ENCODE data around the gene CTNNBL1. TPM values are rescaled to one million over a fixed set of nuclear protein-coding genes. Genes with fewer than 3 reads are reported as not detected.
"Not testable (repeated sequence)": the region's sequence is repeated elsewhere in the genome, so short reads cannot be mapped to it uniquely, and the experiment has no call there.

CTNNBL1 gene, protein sequence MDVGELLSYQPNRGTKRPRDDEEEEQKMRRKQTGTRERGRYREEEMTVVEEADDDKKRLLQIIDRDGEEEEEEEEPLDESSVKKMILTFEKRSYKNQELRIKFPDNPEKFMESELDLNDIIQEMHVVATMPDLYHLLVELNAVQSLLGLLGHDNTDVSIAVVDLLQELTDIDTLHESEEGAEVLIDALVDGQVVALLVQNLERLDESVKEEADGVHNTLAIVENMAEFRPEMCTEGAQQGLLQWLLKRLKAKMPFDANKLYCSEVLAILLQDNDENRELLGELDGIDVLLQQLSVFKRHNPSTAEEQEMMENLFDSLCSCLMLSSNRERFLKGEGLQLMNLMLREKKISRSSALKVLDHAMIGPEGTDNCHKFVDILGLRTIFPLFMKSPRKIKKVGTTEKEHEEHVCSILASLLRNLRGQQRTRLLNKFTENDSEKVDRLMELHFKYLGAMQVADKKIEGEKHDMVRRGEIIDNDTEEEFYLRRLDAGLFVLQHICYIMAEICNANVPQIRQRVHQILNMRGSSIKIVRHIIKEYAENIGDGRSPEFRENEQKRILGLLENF
- total RNA-seq (2014; rRNA removed; shearing (Covaris generic)) = 37.3 and 49.1 TPM in 2 replicates

DNA sequence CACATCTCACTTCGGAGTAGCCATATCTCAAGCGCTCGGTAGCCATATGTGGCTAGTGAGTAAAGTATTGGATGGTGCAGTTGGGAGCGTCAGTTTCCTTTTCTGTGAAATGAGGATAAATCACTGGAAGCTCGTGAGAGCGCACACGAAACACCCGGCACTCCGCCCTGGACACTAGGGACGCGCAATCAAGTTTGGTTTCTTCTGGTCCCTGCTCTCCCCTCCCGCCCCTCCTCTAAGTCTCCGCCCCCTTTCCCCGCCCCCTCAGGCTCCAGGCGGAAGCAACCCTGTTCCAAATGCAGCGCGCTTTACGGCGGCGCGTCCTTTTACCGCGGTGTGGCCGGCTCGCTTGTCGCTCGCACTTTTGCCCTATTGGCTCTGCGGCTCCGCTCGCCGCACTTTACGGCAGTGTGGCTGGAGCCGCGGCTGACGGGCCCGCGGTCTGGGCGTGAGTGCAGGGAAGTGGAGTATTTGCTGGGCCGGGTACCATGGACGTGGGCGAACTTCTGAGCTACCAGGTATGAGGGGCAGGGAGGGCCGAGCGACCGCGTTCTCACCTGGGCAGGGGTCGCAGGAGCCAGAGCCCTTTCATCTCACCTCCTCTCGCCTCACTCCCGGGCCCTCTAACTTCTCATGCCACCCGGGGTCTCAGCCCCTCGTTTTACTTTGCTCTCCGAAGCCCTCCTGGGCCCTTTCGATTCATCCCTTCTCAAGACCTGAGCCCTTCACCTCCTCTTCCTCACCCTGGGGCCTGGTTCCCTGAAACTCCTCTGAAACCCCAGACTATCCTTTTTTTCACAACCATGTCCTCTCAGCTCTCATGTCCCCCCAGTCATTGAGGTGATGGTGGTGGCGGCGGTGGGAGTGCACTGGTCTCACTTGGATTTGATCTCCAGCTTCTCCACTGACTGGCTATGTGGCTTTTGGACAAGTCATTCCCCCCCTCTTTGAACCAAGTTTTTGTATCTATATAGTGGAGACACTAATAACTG is at the start of gene CTNNBL1:
Gene CTNNBL1 (plus strand): TSS at position 396 of the 992 bp plus-strand sequence. CDS start 93 bp downstream, at position 489.
- Histone ChIP-seq H3K4me1 (replicated peaks) (no peaks in the 10 kb centered on the region; the same call in 1 of the 2 replicates), H3K9me3 (replicated peaks) (no peaks in the 10 kb centered on the region), H3K4me3 (peak within 1 kb of the TSS; percentile 69), H3K27me3 (replicated peaks) (peaks cover 23% of the 10 kb centered on the region), H3K27ac (no peak within 1 kb of the TSS), H3K36me3 (peaks cover 3% of the 10 kb centered on the region; the same call in 1 of the 2 replicates)
- peak; percentile 87 to 98 for DNase-seq (ENCODE audit: low read depth in 1 of 2, low spot score in 2 of 2)

DNA sequence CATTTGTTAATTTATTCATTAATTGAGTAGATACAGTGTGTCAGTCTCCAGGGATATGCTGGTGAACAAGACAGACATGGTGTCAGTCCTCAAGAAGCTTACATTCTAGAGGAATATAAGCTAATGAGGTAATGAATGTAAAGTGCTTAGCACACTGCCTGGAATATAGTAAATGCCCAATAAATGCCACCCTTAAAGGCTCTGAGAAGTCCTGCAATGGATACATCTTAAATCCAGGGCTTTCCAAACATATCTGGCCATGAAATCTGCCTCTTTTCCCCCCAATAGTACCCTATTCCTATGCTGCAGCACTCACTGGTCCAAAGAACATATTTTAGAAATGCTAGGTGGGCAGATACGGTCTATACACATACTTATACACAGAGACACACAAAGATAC is 49.2 kb upstream of the CTNNBL1 start:
- no peaks in the 10 kb centered on the region for H3K4me1 ChIP-seq (replicated peaks)
- no peak overlapping the region for H3K27ac ChIP-seq
- peaks cover 41% of the 10 kb centered on the region for H3K27me3 ChIP-seq (replicated peaks)
- H3K4me3 ChIP-seq = no peak overlapping the region
- H3K36me3 ChIP-seq = no peaks in the 10 kb centered on the region
- DNase-seq (ENCODE audit: low read depth in 1 of 2, low spot score in 2 of 2) = no peak
- H3K9me3 ChIP-seq (replicated peaks) = no peaks in the 10 kb centered on the region

DNA sequence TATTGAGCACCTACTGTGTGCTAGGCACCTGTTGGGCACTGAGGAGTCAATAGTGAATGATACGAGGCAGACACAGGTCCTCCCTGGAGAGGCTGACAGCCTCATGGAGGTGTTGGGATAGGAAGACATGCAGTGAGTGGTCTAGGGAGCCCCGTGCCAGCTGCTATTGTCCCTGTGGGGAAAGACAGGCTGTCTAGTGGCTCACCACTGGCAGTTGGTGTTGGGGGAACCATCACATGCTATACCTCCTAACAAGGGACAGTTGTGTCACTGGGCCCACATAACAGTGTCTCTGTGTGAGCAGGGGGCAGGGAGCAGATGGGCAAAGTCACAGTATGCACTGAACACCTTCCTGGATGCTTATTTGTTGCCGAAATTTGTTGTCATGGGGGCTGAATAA is 45.9 kb upstream of the CTNNBL1 start:
- no peaks in the 10 kb centered on the region for H3K36me3 ChIP-seq
- no peaks in the 10 kb centered on the region for H3K4me1 ChIP-seq (replicated peaks)
- no peak overlapping the region for H3K27ac ChIP-seq
- no peak overlapping the region for H3K4me3 ChIP-seq
- H3K27me3 ChIP-seq (replicated peaks) = peaks cover 32% of the 10 kb centered on the region
- DNase-seq (ENCODE audit: low read depth in 1 of 2, low spot score in 2 of 2) = no peak
- no peaks in the 10 kb centered on the region for H3K9me3 ChIP-seq (replicated peaks)

DNA sequence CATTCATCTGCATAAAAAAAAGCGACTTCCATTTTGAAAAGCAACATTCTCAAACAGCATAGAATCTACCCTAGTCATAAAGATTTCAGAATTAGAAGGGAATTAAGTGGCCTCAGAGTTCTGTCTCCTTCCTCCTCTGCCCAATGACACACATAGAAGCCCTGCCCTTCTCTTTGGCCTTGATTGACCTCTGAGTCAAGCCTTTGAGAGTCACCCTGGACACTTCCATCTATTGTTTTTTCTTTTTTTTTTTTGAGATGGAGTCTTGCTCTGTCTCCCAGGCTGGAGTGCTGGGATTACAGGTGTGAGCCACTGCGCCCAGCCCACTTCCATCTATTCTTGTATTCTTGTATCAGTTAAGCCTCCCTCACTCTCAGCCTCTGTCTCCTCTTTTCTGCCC is 44.8 kb upstream of the CTNNBL1 start:
- Histone ChIP-seq H3K9me3 (replicated peaks) (no peaks in the 10 kb centered on the region), H3K36me3 (no peaks in the 10 kb centered on the region), H3K4me3 (no peak overlapping the region), H3K4me1 (replicated peaks) (no peaks in the 10 kb centered on the region), H3K27ac (no peak overlapping the region), H3K27me3 (replicated peaks) (peaks cover 25% of the 10 kb centered on the region)
- no peak for DNase-seq (ENCODE audit: low read depth in 1 of 2, low spot score in 2 of 2)

DNA sequence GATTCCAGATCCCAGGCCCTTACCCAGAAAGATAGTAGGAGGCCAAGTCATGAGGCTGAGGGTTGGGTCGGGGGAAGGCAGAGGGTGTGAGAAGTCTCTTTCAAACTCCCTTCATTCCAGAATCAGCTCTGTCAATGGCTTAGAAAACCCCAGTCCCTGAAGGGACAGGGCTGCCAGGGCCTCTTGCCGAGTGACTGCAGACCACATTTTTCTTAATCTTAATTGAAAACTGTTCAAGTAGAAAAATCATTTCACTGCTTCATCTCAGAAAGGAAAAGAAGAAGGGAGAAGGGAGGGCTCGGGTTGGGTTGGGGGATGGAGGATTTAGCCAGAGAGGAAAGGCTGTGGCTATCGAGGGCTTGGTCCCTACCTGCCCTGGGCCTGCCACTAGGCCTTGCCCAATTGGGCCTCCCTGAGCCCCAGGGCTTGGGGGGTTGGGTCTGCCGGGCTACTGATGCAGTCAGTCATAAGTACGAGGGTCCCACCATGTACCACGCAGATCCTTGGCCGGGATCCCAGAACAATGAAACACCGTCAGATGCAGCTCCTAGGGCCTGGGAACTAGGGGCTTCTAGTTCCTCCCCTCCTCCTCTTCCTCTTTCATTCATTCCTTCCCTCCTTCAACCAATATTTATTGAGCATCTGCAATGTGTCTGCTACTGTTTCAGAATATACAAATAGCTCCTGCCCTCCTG is 44.0 kb upstream of the CTNNBL1 start:
- Histone ChIP-seq H3K36me3 (no peaks in the 10 kb centered on the region), H3K4me3 (no peak overlapping the region), H3K9me3 (replicated peaks) (no peaks in the 10 kb centered on the region), H3K4me1 (replicated peaks) (no peaks in the 10 kb centered on the region), H3K27me3 (replicated peaks) (peaks cover 24% of the 10 kb centered on the region), H3K27ac (no peak overlapping the region)
- no peak for DNase-seq (ENCODE audit: low read depth in 1 of 2, low spot score in 2 of 2)

DNA sequence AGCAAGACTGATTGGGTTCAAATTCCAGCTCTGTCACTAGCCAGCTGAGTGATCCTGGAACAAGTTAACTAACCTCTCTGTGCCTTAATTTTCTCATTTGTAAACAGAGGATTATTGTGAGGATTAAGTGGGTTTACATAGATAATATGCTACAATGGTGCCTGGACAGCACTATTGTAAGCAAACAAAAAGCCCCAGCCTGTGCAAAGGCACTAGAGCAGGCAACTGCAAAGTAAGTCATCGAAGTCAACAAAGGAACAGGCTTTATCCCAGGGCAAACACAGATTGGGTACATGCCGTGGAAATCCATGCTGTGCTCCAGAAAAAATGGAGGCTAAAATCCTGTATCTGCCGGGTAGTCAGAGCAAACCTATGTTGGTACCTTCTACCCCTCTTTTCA is 43.2 kb upstream of the CTNNBL1 start:
- no peaks in the 10 kb centered on the region for H3K36me3 ChIP-seq
- H3K27ac ChIP-seq = no peak overlapping the region
- DNase-seq (ENCODE audit: low read depth in 1 of 2, low spot score in 2 of 2) = no peak

DNA sequence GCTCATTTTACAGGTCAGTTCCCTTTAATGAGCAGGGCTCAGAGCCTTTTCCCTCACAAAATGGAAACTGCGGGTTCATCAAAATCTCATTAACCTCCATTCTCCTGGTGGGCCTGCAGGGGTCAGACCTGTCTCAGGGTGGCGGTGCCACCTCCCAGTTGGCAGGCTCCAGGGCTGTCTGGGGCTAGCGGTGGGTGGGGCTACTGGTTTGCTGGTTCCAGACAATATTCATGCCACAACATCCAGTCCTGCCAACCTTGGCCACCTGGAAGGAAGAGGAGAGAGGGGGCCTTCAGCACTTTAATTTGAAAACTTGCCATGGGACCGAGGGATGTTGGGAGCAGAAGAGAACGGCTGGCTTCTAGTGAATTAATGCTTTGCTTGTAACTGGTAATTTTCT is 41.9 kb upstream of the CTNNBL1 start:
- no peak overlapping the region for H3K4me3 ChIP-seq
- no peak overlapping the region for H3K27ac ChIP-seq
- H3K36me3 ChIP-seq = no peaks in the 10 kb centered on the region
- peak; percentile 7 to 53 for DNase-seq (ENCODE audit: low read depth in 1 of 2, low spot score in 2 of 2)
- H3K9me3 ChIP-seq (replicated peaks) = no peaks in the 10 kb centered on the region
- H3K4me1 ChIP-seq (replicated peaks) = no peaks in the 10 kb centered on the region
- peaks cover 25% of the 10 kb centered on the region for H3K27me3 ChIP-seq (replicated peaks)

More for the DNA sequence above, 43.2 kb upstream of the CTNNBL1 start:
- Histone ChIP-seq H3K4me3 (no peak overlapping the region), H3K4me1 (replicated peaks) (no peaks in the 10 kb centered on the region), H3K9me3 (replicated peaks) (no peaks in the 10 kb centered on the region), H3K27me3 (replicated peaks) (peaks cover 25% of the 10 kb centered on the region)

DNA sequence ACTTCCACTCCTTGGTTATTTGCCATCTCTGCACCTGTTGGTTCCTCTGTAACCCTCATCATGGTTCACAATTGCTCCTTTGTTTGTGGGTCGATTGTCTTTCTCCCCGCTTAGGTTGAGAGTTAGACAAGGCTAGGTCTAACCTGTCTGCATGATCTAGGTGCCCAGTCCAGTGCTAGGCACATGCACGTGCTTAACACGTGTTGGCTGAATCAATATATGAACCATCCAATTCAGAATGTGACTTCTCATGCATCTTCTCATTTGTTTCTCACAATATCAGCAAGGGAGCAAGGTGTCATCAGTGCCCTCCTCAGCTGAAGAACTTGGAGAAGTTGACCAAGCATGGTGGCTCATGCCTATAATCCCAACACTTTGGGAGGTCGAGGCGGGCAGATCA is 36.9 kb upstream of the CTNNBL1 start:
- Histone ChIP-seq H3K4me1 (replicated peaks) (no peaks in the 10 kb centered on the region), H3K9me3 (replicated peaks) (no peaks in the 10 kb centered on the region), H3K27ac (no peak overlapping the region), H3K27me3 (replicated peaks) (peaks cover 25% of the 10 kb centered on the region), H3K4me3 (no peak overlapping the region), H3K36me3 (no peaks in the 10 kb centered on the region)
- no peak for DNase-seq (ENCODE audit: low read depth in 1 of 2, low spot score in 2 of 2)

DNA sequence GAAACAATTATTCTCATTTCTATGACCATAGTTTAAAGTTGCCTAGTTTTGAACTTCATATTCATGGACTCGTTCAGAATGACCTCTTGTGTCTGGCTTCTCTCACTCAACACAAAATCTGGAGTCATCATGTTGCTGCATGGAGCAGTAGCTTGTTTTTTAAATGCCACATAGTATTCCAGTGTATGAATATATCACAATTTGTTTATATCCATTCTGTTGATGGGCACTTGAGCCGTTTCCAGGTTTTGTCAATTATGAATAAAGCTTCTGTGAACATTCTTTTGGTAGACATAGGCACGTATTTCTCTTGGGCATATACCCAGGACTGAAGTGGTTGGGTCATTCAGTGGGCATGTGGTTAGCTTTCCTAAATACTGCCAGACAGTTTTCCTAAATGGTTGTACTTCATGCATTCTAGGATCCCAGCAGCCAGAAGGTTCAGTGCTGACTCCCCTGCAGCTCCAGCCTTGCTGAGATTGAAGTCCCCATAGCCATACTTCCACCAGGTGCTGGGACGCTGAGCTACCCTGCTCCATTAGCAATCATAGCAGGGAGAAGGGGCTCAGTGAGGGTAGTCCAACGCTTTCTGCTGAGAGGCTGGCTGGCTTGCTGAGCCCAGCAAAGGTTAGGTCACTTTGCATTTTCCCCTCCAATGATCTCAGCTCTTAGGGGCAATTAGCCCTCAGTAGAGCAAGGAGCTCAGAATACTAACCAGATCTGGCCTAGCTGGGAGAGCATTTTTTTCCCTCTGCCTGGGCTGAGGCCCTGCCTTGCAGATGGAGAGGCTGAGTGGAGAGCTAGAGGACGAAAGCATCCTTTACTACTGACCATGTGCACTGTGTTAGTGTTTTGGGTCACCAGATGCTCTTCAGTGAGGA is 35.7 kb upstream of the CTNNBL1 start:
- Histone ChIP-seq H3K4me1 (replicated peaks) (no peaks in the 10 kb centered on the region), H3K4me3 (no peak overlapping the region), H3K36me3 (no peaks in the 10 kb centered on the region), H3K27ac (no peak overlapping the region), H3K27me3 (replicated peaks) (peaks cover 31% of the 10 kb centered on the region), H3K9me3 (replicated peaks) (no peaks in the 10 kb centered on the region)
- no peak for DNase-seq (ENCODE audit: low read depth in 1 of 2, low spot score in 2 of 2)

DNA sequence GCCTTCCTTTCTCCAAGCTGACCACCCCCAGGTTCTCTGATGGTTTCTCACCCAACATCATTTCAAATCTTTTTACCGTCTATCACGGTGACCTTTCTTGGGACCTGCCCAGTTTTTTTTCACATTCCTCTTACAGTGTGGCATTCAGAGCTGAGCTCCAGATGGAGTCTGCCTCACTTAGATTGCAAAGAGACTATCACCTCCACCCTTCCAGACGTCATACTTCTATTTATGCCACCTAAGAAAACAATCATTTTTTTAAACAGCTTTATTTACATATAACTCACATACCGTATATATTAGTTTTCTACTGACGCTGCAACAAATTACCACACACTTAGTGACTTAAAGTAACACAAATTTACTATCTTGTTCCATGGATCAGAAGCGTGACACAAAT is 32.3 kb upstream of the CTNNBL1 start:
- H3K9me3 ChIP-seq (replicated peaks) = no peaks in the 10 kb centered on the region
- peaks cover 30% of the 10 kb centered on the region for H3K27me3 ChIP-seq (replicated peaks)
- H3K36me3 ChIP-seq = no peaks in the 10 kb centered on the region
- no peaks in the 10 kb centered on the region for H3K4me1 ChIP-seq (replicated peaks)
- H3K4me3 ChIP-seq = no peak overlapping the region
- DNase-seq (ENCODE audit: low read depth in 1 of 2, low spot score in 2 of 2) = no peak
- no peak overlapping the region for H3K27ac ChIP-seq

DNA sequence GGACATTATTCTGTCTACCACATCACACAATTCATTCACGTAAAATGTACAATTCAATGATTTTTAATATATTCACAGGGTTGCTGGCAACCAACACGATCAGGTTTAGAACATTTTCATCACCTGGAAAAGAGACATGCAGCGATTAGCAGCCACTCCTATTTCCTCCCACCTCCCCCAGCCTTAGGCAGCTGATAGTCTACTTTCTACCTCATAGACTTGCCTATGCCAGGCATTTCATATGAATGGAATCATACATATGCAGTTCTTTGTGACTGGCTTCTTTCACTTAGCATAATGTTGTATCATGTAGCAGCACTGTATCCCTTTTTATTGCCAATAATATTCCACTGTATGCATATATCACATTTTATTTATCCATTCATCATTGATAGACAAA is 31.5 kb upstream of the CTNNBL1 start:
- Histone ChIP-seq H3K4me1 (replicated peaks) (no peaks in the 10 kb centered on the region), H3K36me3 (no peaks in the 10 kb centered on the region), H3K27me3 (replicated peaks) (peaks cover 36% of the 10 kb centered on the region), H3K27ac (no peak overlapping the region), H3K9me3 (replicated peaks) (no peaks in the 10 kb centered on the region), H3K4me3 (no peak overlapping the region)
- DNase-seq (ENCODE audit: low read depth in 1 of 2, low spot score in 2 of 2) = no peak

DNA sequence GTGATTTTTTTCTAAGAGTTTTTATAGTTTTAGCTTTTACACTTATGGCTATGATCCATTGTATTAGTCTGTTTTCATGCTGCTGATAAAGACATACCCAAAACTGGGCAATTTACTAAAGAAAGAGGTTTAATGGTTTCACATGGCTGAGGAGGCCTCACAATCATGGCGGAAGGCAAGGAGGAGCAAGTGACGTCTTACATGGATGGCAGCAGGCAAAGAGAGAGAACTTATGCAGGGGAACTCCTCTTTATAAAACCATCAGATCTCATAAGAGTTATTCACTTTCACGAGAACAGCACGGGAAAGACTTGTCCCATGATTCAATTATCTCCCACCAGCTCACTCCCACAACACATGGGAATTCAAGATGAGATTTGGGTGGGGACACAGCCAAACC is 29.2 kb upstream of the CTNNBL1 start:
- H3K27ac ChIP-seq; H3K9me3 ChIP-seq (replicated peaks); H3K4me3 ChIP-seq; H3K36me3 ChIP-seq; DNase-seq (ENCODE audit: low read depth in 1 of 2, low spot score in 2 of 2); H3K4me1 ChIP-seq (replicated peaks): not testable (repeated sequence)
- peaks cover 35% of the 10 kb centered on the region for H3K27me3 ChIP-seq (replicated peaks)

Measured in SJSA1 (cell line).